GM12878 (cell line): ENCODE results near the gene METTL17. TPM values are rescaled to one million over a fixed set of nuclear protein-coding genes. Genes with fewer than 3 reads are reported as not detected.

Source experiments
- ATAC-seq: fragments of 200-7000 bp; cut with Tn5 transposase; 3 replicates; pipeline ENCODE4 v1.9.1; 2020; ENCODE audit warnings: mild to moderate bottlenecking, moderate library complexity
- BruUV-seq: library from RNA; stranded (reverse); fragments of 400-500 nt; replicated peaks from 2 replicates; lab custom pipeline; 2021; lab: Mats Ljungman, UMichigan
- CTCF ChIA-PET: fragments of 300-600 bp; sonication (Branson Sonifier 250); formaldehyde crosslinking; extraction: SDS; loops from one replicate; lab custom pipeline; 2021; ENCODE audit warnings: inconsistent platforms; lab: Yijun Ruan, JAX
- POLR2A ChIA-PET: fragments of 350-600 bp; formaldehyde crosslinking; extraction: SDS; loops from one replicate; lab custom pipeline; 2021; ENCODE audit warnings: inconsistent platforms; lab: Charles Lee
- RAD21 ChIA-PET: fragments of 300-600 bp; sonication (Branson Sonifier 250); formaldehyde crosslinking; loops from one replicate; lab custom pipeline; 2023; ENCODE audit warnings: antibody characterized with exemption; ENCODE audit not compliant: unreplicated experiment; lab: Charles Lee
- SMC1A ChIA-PET: fragments of 300-600 bp; sonication (Branson Sonifier 250); formaldehyde crosslinking; loops from one replicate; lab custom pipeline; 2023; ENCODE audit not compliant: unreplicated experiment, uncharacterized antibody; lab: Charles Lee
- DNase-seq: peaks from one replicate; pipeline ENCODE4 v3.0.0-alpha.2; 2011; ENCODE audit warnings: low read depth, low spot score
- FAIRE-seq: peaks from 3 replicates; lab custom pipeline; 2011; peaks lifted over from hg19 to GRCh38; lab: Jason Lieb, UNC
- H2AFZ ChIP-seq: 2 replicates; pipeline ENCODE4 v1.6.0; 2011; ENCODE audit warnings: low read depth, low read length, control low read depth; ENCODE audit not compliant: control insufficient read depth
- H3K27ac ChIP-seq: 2 replicates; pipeline ENCODE4 v1.5.1; 2011; ENCODE audit warnings: control low read depth; ENCODE audit not compliant: control insufficient read depth, insufficient read depth
- H3K27me3 ChIP-seq, 2 experiments: replicated peaks in 1 of 2; 2 replicates each; pipeline versions ENCODE4 v1.6.0 to v1.6.1; 2011; ENCODE audit warnings: low read length in 1 of 2; ENCODE audit not compliant: control insufficient read depth in 2 of 2, insufficient read depth in 2 of 2
- H3K36me3 ChIP-seq, 2 experiments: 2 replicates each; pipeline ENCODE4 v1.5.1; 2011; ENCODE audit warnings: low read length in 1 of 2; ENCODE audit not compliant: control insufficient read depth in 2 of 2, insufficient read depth in 2 of 2
- H3K4me1 ChIP-seq: 2 replicates; pipeline ENCODE4 v1.6.1; 2011; ENCODE audit warnings: mild to moderate bottlenecking, low read length, moderate library complexity, mixed read lengths; ENCODE audit not compliant: control insufficient read depth, insufficient read depth
- H3K4me2 ChIP-seq: 2 replicates; pipeline ENCODE4 v1.6.0; 2011; ENCODE audit warnings: control low read depth; ENCODE audit not compliant: control insufficient read depth, insufficient read depth
- H3K4me3 ChIP-seq: fragments of 200-600 bp; sonication (generic); 2 replicates; pipeline ENCODE4 v1.5.1; 2016
- H3K79me2 ChIP-seq: 2 replicates; pipeline ENCODE4 v1.6.0; 2011; ENCODE audit warnings: low read length; ENCODE audit not compliant: control insufficient read depth, insufficient read depth
- H3K9ac ChIP-seq: 2 replicates; pipeline ENCODE4 v1.8.0; 2011; ENCODE audit warnings: low read length, control low read depth, mixed read lengths; ENCODE audit not compliant: control insufficient read depth, insufficient read depth
- H3K9me3 ChIP-seq: replicated peaks from 3 replicates; pipeline ENCODE4 v1.5.1; 2011; ENCODE audit warnings: mild to moderate bottlenecking, low read length; ENCODE audit not compliant: control insufficient read depth, insufficient read depth
- H4K20me1 ChIP-seq: 2 replicates; pipeline ENCODE4 v1.6.0; 2011; ENCODE audit not compliant: control insufficient read depth, insufficient read depth
- BCLAF1 ChIP-seq: fragments of 450-650 bp; IDR thresholded peaks from 2 replicates; pipeline ENCODE4 v1.6.1; 2017; ENCODE audit warnings: antibody characterized with exemption, mild to moderate bottlenecking, moderate library complexity
- BMI1 ChIP-seq: fragments of 450-650 bp; IDR thresholded peaks from 2 replicates; pipeline ENCODE4 v1.6.1; 2016; ENCODE audit warnings: mild to moderate bottlenecking, moderate library complexity, borderline replicate concordance
- CREB1 ChIP-seq: IDR thresholded peaks from 2 replicates; pipeline ENCODE4 v1.6.1; 2012; ENCODE audit warnings: low read depth, mild to moderate bottlenecking, inconsistent platforms
- E4F1 ChIP-seq: fragments of 450-650 bp; IDR thresholded peaks from 2 replicates; pipeline ENCODE4 v1.6.1; 2018; ENCODE audit warnings: borderline replicate concordance, mild to moderate bottlenecking; ENCODE audit not compliant: partially characterized antibody
- HDAC2 ChIP-seq: fragments of 200-600 bp; sonication (generic); IDR thresholded peaks from 2 replicates; pipeline ENCODE4 v1.6.1; 2017
- IKZF2 ChIP-seq, 2 experiments: fragments of 450-650 bp; IDR thresholded peaks; 2 replicates each; pipeline ENCODE4 v1.6.1; 2017; ENCODE audit warnings: mild to moderate bottlenecking in 2 of 2, moderate library complexity in 2 of 2
- NFXL1 ChIP-seq: fragments of 450-650 bp; IDR thresholded peaks from 2 replicates; pipeline ENCODE4 v1.6.1; 2017; ENCODE audit warnings: antibody characterized with exemption, mild to moderate bottlenecking, borderline replicate concordance
- NR2C1 ChIP-seq: fragments of 450-650 bp; IDR thresholded peaks from 2 replicates; pipeline ENCODE4 v1.6.1; 2017; ENCODE audit warnings: antibody characterized with exemption, mild to moderate bottlenecking, moderate library complexity
- SP1 ChIP-seq: IDR thresholded peaks from one replicate; pipeline ENCODE4 v1.6.1; 2011; ENCODE audit warnings: low read depth, low read length
- STAT1 ChIP-seq: fragments of 450-650 bp; conservative IDR thresholded peaks from 2 replicates; pipeline ENCODE4 v1.6.1; 2014; ENCODE audit warnings: antibody characterized with exemption, mild to moderate bottlenecking
- ZNF274 ChIP-seq: IDR thresholded peaks from one replicate; pipeline ENCODE4 v1.8.0; 2011; ENCODE audit not compliant: insufficient read length, insufficient read depth
- WGBS: methylation state at CpG from one replicate; pipeline ENCODE4 v1.1.6; 2016; ENCODE audit warnings: low lambda C conversion rate; ENCODE audit not compliant: insufficient replicate concordance, insufficient coverage; ENCODE audit errors: missing lambda C conversion rate; 5-methylcytosine and 5-hydroxymethylcytosine counted together
- in situ Hi-C: fragments of 300-500 bp; cut with MboI; formaldehyde crosslinking; loops from 9 replicates; pipeline ENCODE4 v1.14.3; 2018; ENCODE audit warnings: mixed read lengths
- intact Hi-C: fragments of 100-400 bp; cut with micrococcal nuclease; formaldehyde crosslinking; loops from one replicate; pipeline ENCODE4 v1.14.2; 2022; ENCODE audit not compliant: unreplicated experiment
- polyA plus RNA-seq, 11 experiments: library from polyadenylated mRNA; depleted of rRNA in 4 of 11; unstranded in 6 of 11; stranded (reverse) in 5 of 11; fragments of >200 nt; fragmentation: Nextera tagmentation in 4 of 11; fragmentation: Illumina TruSeq in 1 of 11; extraction: Ambion mirVana in 4 of 11; extraction: Trizol in 1 of 11; gene quantifications; 1 replicate in 1 of 11; 2 replicates in 10 of 11; pipeline versions ENCODE4 v1.2.1 to v1.2.3, GENCODE V29; 2011 to 2016; ENCODE audit warnings: inconsistent platforms in 2 of 11, missing spikeins in 2 of 11, low read depth in 1 of 11
- total RNA-seq, 4 experiments: library from RNA; depleted of rRNA in 3 of 4; stranded (reverse); fragments of >200 nt in 3 of 4; fragmentation: Illumina TruSeq in 1 of 4; extraction: Trizol in 1 of 4; gene quantifications; 2 replicates each; pipeline versions ENCODE4 v1.2.1 to v1.2.3, GENCODE V29; 2013 to 2021
- TF ChIP-seq, protein P1 (sequence below): IDR thresholded peaks from 2 replicates; pipeline ENCODE4 v1.6.1; 2012; ENCODE audit warnings: low read depth, low read length, improper control_type of control experiment
- TF ChIP-seq, protein P2 (sequence below), 3 experiments: IDR thresholded peaks in 2 of 3; conservative IDR thresholded peaks in 1 of 3; 2 replicates each; pipeline ENCODE4 v1.5.1; 2011; ENCODE audit warnings: low read depth in 3 of 3, low read length in 3 of 3, mild to moderate bottlenecking in 3 of 3, control low read depth in 2 of 3, moderate library complexity in 2 of 3, inconsistent platforms in 1 of 3, mixed read lengths in 1 of 3; ENCODE audit not compliant: control insufficient read depth in 2 of 3, insufficient read depth in 1 of 3; ENCODE audit errors: extremely low read depth in 1 of 3
- TF ChIP-seq, protein P3 (sequence below): IDR thresholded peaks from 2 replicates; pipeline ENCODE4 v1.6.1; 2011; ENCODE audit warnings: borderline replicate concordance, low read depth, mild to moderate bottlenecking, moderate library complexity, mixed read lengths, low read length; ENCODE audit not compliant: insufficient read depth; ENCODE audit errors: extremely low read length

The METTL17 gene
- total and polyA plus RNA-seq, 10 of the 15 experiments (the other 5 are each of a cell fraction or from before 2014, with no cell fraction given): 70.4 to 130 (median 97.5) TPM

GRCh38 chr14:20997564-20997963 is 7.8 kb downstream of the METTL17 start (continued):
- TF ChIP-seq SP1 (no peak), ZNF274 (no peak), IKZF2 (IDR thresholded peaks at IDR 0.05) (no peak), NR2C1 (no peak)
- TF ChIP-seq, protein P1, sequence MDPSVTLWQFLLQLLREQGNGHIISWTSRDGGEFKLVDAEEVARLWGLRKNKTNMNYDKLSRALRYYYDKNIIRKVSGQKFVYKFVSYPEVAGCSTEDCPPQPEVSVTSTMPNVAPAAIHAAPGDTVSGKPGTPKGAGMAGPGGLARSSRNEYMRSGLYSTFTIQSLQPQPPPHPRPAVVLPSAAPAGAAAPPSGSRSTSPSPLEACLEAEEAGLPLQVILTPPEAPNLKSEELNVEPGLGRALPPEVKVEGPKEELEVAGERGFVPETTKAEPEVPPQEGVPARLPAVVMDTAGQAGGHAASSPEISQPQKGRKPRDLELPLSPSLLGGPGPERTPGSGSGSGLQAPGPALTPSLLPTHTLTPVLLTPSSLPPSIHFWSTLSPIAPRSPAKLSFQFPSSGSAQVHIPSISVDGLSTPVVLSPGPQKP: no peak

DNA sequence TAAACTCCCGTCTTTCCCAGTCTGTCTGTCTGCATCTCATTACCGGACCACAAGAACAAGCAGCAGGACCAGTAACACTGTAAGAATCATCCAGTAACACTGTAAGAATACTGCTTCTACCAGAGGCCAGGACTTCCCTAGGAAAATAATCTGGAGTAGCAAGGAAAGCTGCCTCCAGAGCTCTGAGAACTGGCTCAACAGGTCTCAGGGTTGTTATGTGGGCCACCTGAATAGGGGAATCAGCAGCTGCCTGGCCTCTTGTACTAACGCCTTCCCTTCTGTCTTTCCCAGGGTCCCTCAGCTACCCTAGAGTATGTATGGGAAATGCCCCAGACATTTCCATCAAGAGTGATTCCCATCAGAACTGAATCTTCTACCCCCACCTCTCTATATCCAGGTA is 8.4 kb downstream of the METTL17 start:
- no peak for FAIRE-seq
- RAD21 ChIA-PET: no interaction called here
- no peak for TF ChIP-seq BMI1
- no peak for TF ChIP-seq E4F1
- no peak for TF ChIP-seq NFXL1
- no peak for TF ChIP-seq CREB1
- TF ChIP-seq, protein P2, sequence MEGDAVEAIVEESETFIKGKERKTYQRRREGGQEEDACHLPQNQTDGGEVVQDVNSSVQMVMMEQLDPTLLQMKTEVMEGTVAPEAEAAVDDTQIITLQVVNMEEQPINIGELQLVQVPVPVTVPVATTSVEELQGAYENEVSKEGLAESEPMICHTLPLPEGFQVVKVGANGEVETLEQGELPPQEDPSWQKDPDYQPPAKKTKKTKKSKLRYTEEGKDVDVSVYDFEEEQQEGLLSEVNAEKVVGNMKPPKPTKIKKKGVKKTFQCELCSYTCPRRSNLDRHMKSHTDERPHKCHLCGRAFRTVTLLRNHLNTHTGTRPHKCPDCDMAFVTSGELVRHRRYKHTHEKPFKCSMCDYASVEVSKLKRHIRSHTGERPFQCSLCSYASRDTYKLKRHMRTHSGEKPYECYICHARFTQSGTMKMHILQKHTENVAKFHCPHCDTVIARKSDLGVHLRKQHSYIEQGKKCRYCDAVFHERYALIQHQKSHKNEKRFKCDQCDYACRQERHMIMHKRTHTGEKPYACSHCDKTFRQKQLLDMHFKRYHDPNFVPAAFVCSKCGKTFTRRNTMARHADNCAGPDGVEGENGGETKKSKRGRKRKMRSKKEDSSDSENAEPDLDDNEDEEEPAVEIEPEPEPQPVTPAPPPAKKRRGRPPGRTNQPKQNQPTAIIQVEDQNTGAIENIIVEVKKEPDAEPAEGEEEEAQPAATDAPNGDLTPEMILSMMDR (IDR thresholded peaks at IDR 0.05 in 2 of 3, conservative IDR thresholded peaks at IDR 0.05 in 1 of 3; ENCODE audit: control insufficient read depth in 2 of 3, extremely low read depth in 1 of 3, insufficient read depth in 1 of 3, low read depth in 3 of 3, low read length in 3 of 3): no peak
- TF ChIP-seq ZNF274: no peak
- TF ChIP-seq HDAC2: no peak
- TF ChIP-seq, protein P3, sequence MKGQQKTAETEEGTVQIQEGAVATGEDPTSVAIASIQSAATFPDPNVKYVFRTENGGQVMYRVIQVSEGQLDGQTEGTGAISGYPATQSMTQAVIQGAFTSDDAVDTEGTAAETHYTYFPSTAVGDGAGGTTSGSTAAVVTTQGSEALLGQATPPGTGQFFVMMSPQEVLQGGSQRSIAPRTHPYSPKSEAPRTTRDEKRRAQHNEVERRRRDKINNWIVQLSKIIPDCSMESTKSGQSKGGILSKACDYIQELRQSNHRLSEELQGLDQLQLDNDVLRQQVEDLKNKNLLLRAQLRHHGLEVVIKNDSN: no peak
- TF ChIP-seq STAT1: no peak
- no peak for TF ChIP-seq BCLAF1

More for the DNA sequence above, 8.4 kb downstream of the METTL17 start:
- ChIA-PET POLR2A (no interaction called here), SMC1A (interaction anchor here (1.5 kb wide), 1 partner anchor 106 kb away, joined by 5 read pairs; no protein-coding TSS in a partner anchor), CTCF (interaction anchor here (0.7 to 2.2 kb wide), 6 partner anchors 8 to 107 kb away, joined by 3 to 17 read pairs (median 3); no protein-coding TSS in a partner anchor)
- no peaks in the 10 kb centered on the region for H3K27me3 ChIP-seq
- no TSS peak for BruUV-seq
- peaks cover 5 to 12% of the 10 kb centered on the region in 2 experiments for H3K36me3 ChIP-seq
- H3K4me2 ChIP-seq: no peak overlapping the region
- no peak overlapping the region for H3K9ac ChIP-seq
- H3K27ac ChIP-seq: no peak overlapping the region
- ATAC-seq (no peak), DNase-seq (no peak)
- H4K20me1 ChIP-seq: no peaks in the 10 kb centered on the region
- intact Hi-C loops: no loop called here
- no peaks in the 10 kb centered on the region for H3K79me2 ChIP-seq
- no peak overlapping the region for H2AFZ ChIP-seq
- H3K9me3 ChIP-seq: no peaks in the 10 kb centered on the region
- no peaks in the 10 kb centered on the region for H3K4me1 ChIP-seq
- H3K4me3 ChIP-seq: no peak overlapping the region
- 93% methylated on average over 3 of the region's 3 CpGs for WGBS
- in situ Hi-C loops: no loop called here
